Measurements from ENCODE around the gene MRPL49. TPM values are rescaled to one million over a fixed set of nuclear protein-coding genes. Genes with fewer than 3 reads are reported as not detected.

The MRPL49 gene
- 52.8 and 82.4 TPM in 2 replicates for total RNA-seq (2014; rRNA removed; shearing (Covaris generic))

- peak; percentile 94 for DNase-seq (ENCODE audit: low spot score)
Observed at GRCh38 chr11:65121865-65122696, at the start of gene MRPL49, which contains the start of gene FAU. Gene MRPL49 (plus strand): TSS chr11:65122321. CDS start chr11:65122347, 26 bp downstream. Gene FAU (minus strand): TSS chr11:65122134. CDS start chr11:65121813, 321 bp downstream.

- DNase-seq (ENCODE audit: low spot score), result no peak
Observed at GRCh38 chr11:65072631-65072966, 49.5 kb upstream of the MRPL49 start.

GRCh38 chr11:65077451-65077850 is 44.7 kb upstream of the MRPL49 start:
- DNase-seq (ENCODE audit: low spot score), result no peak

- DNase-seq (ENCODE audit: low spot score), result peak; percentile 29
Observed at GRCh38 chr11:65078151-65078550, 44.0 kb upstream of the MRPL49 start.

GRCh38 chr11:65078786-65079342 is 43.3 kb upstream of the MRPL49 start:
- no peak for DNase-seq (ENCODE audit: low spot score)

- no peak for DNase-seq (ENCODE audit: low spot score)
Observed at GRCh38 chr11:65083134-65083833, 38.8 kb upstream of the MRPL49 start.

- peak; percentile 91 for DNase-seq (ENCODE audit: low spot score)
Observed at GRCh38 chr11:65083834-65084597, 38.1 kb upstream of the MRPL49 start, which contains the start of the genes CDCA5 and ZFPL1. Gene CDCA5 (minus strand): TSS chr11:65084040. CDS start chr11:65083978, 62 bp downstream. Gene ZFPL1 (plus strand): TSS chr11:65084222. CDS start chr11:65084699, 477 bp downstream.

- no peak for DNase-seq (ENCODE audit: low spot score)
Observed at GRCh38 chr11:65084598-65085375, 37.3 kb upstream of the MRPL49 start.

GRCh38 chr11:65085446-65085845 is 36.7 kb upstream of the MRPL49 start:
- DNase-seq (ENCODE audit: low spot score), result no peak

- DNase-seq (ENCODE audit: low spot score), result no peak
Observed at GRCh38 chr11:65086809-65087208, 35.3 kb upstream of the MRPL49 start.

GRCh38 chr11:65087216-65087615 is 34.9 kb upstream of the MRPL49 start:
- no peak for DNase-seq (ENCODE audit: low spot score)

- DNase-seq (ENCODE audit: low spot score), result no peak
Observed at GRCh38 chr11:65087827-65088226, 34.3 kb upstream of the MRPL49 start.

- no peak for DNase-seq (ENCODE audit: low spot score)
Observed at GRCh38 chr11:65089621-65090020, 32.5 kb upstream of the MRPL49 start.

- DNase-seq (ENCODE audit: low spot score), result no peak
Observed at GRCh38 chr11:65090628-65091027, 31.5 kb upstream of the MRPL49 start.

- DNase-seq (ENCODE audit: low spot score), result no peak
Observed at GRCh38 chr11:65095427-65095826, 26.7 kb upstream of the MRPL49 start.

GRCh38 chr11:65095974-65096806 is 25.9 kb upstream of the MRPL49 start, which contains the start of gene VPS51:
Gene VPS51 (plus strand): TSS chr11:65096214. CDS start chr11:65096251, 37 bp downstream.
- DNase-seq (ENCODE audit: low spot score), result peak; percentile 82

- no peak for DNase-seq (ENCODE audit: low spot score)
Observed at GRCh38 chr11:65096926-65097325, 25.2 kb upstream of the MRPL49 start.

- DNase-seq (ENCODE audit: low spot score), result no peak
Observed at GRCh38 chr11:65100674-65101350, 21.3 kb upstream of the MRPL49 start.
